Measurements from ENCODE around the gene PABPN1L. TPM values are rescaled to one million over a fixed set of nuclear protein-coding genes. Genes with fewer than 3 reads are reported as not detected.

Gene PABPN1L
- total RNA-seq, 1 experiment from 2014 or later = 0.57 TPM

DNA sequence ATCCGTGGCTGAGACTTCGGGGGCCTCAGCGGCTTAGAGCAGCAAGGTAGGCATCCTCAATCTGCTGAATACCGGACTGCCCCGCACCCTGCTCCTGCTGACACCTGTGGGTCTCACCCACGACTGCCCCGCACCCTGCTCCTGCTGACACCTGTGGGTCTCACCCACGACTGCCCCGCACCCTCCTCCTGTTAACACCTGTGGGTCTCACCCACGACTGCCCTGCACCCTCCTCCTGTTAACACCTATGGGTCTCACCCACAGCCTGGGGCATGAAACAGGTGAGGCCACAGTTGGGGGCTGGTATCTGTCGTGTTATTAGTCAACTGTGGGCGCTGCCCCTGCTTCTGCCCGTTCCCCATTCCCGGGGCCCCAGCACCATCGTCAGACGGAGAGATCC lies 36.3 kb upstream of the PABPN1L start:
- DNase-seq (ENCODE audit: low read depth, low spot score) = no peak
- H3K27me3 ChIP-seq (ENCODE audit: insufficient read depth, low read length) = no peaks in the 10 kb centered on the region

DNA sequence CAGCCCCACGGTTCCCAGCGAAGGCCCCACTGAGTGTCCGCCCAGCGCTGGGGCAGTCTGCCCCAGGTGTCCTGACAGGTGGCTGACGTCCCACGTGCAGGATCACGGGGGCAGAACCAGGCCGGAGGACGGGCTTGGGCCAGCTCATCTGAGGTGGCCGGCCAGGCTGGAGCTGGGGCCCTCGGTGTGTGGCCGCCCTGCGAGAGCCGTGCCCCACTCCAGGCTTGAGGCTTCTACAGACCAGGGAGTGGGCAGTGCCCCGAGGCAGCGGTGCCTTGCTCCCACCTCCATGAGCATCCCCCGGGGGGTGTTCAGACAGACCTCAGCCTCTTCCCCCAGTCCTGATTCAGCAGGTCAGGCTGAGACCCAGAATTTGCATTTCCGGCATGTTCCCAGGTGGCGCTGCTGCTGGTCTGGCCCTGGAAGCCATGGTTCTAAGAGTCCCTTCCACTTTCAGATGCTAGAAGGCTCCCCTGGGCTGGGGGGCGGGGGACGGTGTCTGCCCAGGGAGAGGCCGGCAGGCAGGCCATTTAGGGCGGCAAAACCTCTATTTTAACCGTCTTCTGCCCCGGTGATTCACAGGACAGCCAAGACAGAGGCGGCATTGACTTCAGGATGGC lies 35.4 kb upstream of the PABPN1L start:
- Histone ChIP-seq H2AFZ (ENCODE audit: low read depth, low read length, poor library complexity, severe bottlenecking) (no peak overlapping the region), H3K4me1 (ENCODE audit: control insufficient read depth in 1 of 2, insufficient read depth in 2 of 2, low read length in 2 of 2) (peaks cover 2 to 18% of the 10 kb centered on the region in 2 experiments; a peak in 3 of 4 replicates), H3K9ac (ENCODE audit: low read length) (no peak overlapping the region), H3K4me3 (replicated peaks in 1 of 2; ENCODE audit: low read depth in 1 of 2, low read length in 2 of 2) (no peak overlapping the region), H3K79me2 (ENCODE audit: insufficient read depth, low read length) (no peaks in the 10 kb centered on the region), H3K36me3 (ENCODE audit: control insufficient read depth in 1 of 2, insufficient read depth in 2 of 2, low read length in 2 of 2) (no peaks in the 10 kb centered on the region; a peak in 1 of 4 replicates), H3K27me3 (ENCODE audit: insufficient read depth, low read length) (no peaks in the 10 kb centered on the region), H3K9me3 (ENCODE audit: control insufficient read depth in 1 of 2, insufficient read depth in 1 of 2, low read depth in 1 of 2, low read length in 2 of 2) (no peaks in the 10 kb centered on the region), H3K27ac (ENCODE audit: low read depth, low read length) (no peak overlapping the region; the same call in 1 of the 2 replicates), H3K9me2 (ENCODE audit: insufficient read depth) (no peaks in the 10 kb centered on the region), H4K20me1 (ENCODE audit: insufficient read depth) (no peaks in the 10 kb centered on the region), H3K4me2 (ENCODE audit: low read length) (no peak overlapping the region)
- ATAC-seq = no peak
- intact Hi-C loops (cut with micrococcal nuclease) = no loop called here
- ChIA-PET POLR2A (no interaction called here), CTCF (no interaction called here), RAD21 (ENCODE audit: low non-redundant PET in 1 of 2, low total read pairs in 2 of 2, uncharacterized antibody in 2 of 2, unreplicated experiment in 2 of 2) (no interaction called here)
- no peak for DNase-seq (ENCODE audit: low read depth, low spot score)
- BruUV-seq (replicated peaks) = no TSS peak
- TF ChIP-seq, protein P1, sequence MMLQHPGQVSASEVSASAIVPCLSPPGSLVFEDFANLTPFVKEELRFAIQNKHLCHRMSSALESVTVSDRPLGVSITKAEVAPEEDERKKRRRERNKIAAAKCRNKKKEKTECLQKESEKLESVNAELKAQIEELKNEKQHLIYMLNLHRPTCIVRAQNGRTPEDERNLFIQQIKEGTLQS (IDR thresholded peaks at IDR 0.05) = no peak
- no peak for TF ChIP-seq CEBPB (IDR thresholded peaks at IDR 0.05; ENCODE audit: low read depth)
- TF ChIP-seq, protein P2, sequence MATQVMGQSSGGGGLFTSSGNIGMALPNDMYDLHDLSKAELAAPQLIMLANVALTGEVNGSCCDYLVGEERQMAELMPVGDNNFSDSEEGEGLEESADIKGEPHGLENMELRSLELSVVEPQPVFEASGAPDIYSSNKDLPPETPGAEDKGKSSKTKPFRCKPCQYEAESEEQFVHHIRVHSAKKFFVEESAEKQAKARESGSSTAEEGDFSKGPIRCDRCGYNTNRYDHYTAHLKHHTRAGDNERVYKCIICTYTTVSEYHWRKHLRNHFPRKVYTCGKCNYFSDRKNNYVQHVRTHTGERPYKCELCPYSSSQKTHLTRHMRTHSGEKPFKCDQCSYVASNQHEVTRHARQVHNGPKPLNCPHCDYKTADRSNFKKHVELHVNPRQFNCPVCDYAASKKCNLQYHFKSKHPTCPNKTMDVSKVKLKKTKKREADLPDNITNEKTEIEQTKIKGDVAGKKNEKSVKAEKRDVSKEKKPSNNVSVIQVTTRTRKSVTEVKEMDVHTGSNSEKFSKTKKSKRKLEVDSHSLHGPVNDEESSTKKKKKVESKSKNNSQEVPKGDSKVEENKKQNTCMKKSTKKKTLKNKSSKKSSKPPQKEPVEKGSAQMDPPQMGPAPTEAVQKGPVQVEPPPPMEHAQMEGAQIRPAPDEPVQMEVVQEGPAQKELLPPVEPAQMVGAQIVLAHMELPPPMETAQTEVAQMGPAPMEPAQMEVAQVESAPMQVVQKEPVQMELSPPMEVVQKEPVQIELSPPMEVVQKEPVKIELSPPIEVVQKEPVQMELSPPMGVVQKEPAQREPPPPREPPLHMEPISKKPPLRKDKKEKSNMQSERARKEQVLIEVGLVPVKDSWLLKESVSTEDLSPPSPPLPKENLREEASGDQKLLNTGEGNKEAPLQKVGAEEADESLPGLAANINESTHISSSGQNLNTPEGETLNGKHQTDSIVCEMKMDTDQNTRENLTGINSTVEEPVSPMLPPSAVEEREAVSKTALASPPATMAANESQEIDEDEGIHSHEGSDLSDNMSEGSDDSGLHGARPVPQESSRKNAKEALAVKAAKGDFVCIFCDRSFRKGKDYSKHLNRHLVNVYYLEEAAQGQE (IDR thresholded peaks at IDR 0.05; ENCODE audit: low read depth) = no peak
- TF ChIP-seq ZNF274 (IDR thresholded peaks at IDR 0.05; ENCODE audit: low read depth, low read length) = no peak
- TF ChIP-seq ZFX (IDR thresholded peaks at IDR 0.05) = no peak
- TF ChIP-seq CBX3 (IDR thresholded peaks at IDR 0.05; ENCODE audit: low read depth) = no peak
- TF ChIP-seq SIN3A (IDR thresholded peaks at IDR 0.05; ENCODE audit: low read depth) = no peak

More for the DNA sequence above, 36.3 kb upstream of the PABPN1L start:
- H3K79me2 ChIP-seq (ENCODE audit: insufficient read depth, low read length) = no peaks in the 10 kb centered on the region
- TF ChIP-seq TCF7L2 (IDR thresholded peaks at IDR 0.05; ENCODE audit: borderline replicate concordance, extremely low read depth, insufficient read depth, insufficient read length) (no peak), ZFX (IDR thresholded peaks at IDR 0.05) (no peak), POLR2A (IDR thresholded peaks at IDR 0.05; ENCODE audit: borderline replicate concordance, extremely low read depth, insufficient read depth, insufficient read length) (no peak)
- H3K9me2 ChIP-seq (ENCODE audit: insufficient read depth) = no peaks in the 10 kb centered on the region
- ChIA-PET RAD21 (ENCODE audit: low non-redundant PET in 1 of 2, low total read pairs in 2 of 2, uncharacterized antibody in 2 of 2, unreplicated experiment in 2 of 2) (no interaction called here), POLR2A (no interaction called here), CTCF (no interaction called here)
- H3K9me3 ChIP-seq (ENCODE audit: control insufficient read depth in 1 of 2, insufficient read depth in 1 of 2, low read depth in 1 of 2, low read length in 2 of 2) = no peaks in the 10 kb centered on the region
- H3K4me3 ChIP-seq (replicated peaks in 1 of 2; ENCODE audit: low read depth in 1 of 2, low read length in 2 of 2) = no peak overlapping the region
- no peak overlapping the region for H2AFZ ChIP-seq (ENCODE audit: low read depth, low read length, poor library complexity, severe bottlenecking)
- no peak overlapping the region for H3K9ac ChIP-seq (ENCODE audit: low read length)
- no peak overlapping the region for H3K4me2 ChIP-seq (ENCODE audit: low read length)
- intact Hi-C loops (cut with micrococcal nuclease) = no loop called here
- peaks cover 6 to 25% of the 10 kb centered on the region in 2 experiments for H3K4me1 ChIP-seq (ENCODE audit: control insufficient read depth in 1 of 2, insufficient read depth in 2 of 2, low read length in 2 of 2)
- no peaks in the 10 kb centered on the region for H4K20me1 ChIP-seq (ENCODE audit: insufficient read depth)
- no peaks in the 10 kb centered on the region for H3K36me3 ChIP-seq (ENCODE audit: control insufficient read depth in 1 of 2, insufficient read depth in 2 of 2, low read length in 2 of 2)
- no peak for ATAC-seq
- H3K27ac ChIP-seq (ENCODE audit: low read depth, low read length) = no peak overlapping the region
- BruUV-seq (replicated peaks) = no TSS peak

All from HCT116 (cell line).